HG02610 (cell line): ENCODE measurements around the gene ARHGEF16.

Experiments used
- ATAC-seq: cut with Tn5 transposase; IDR thresholded peaks from one replicate; pipeline ENCODE4 v1.9.1; 2021; ENCODE audit warnings: mild to moderate bottlenecking, moderate library complexity; ENCODE audit not compliant: unreplicated experiment

Gene ARHGEF16

DNA sequence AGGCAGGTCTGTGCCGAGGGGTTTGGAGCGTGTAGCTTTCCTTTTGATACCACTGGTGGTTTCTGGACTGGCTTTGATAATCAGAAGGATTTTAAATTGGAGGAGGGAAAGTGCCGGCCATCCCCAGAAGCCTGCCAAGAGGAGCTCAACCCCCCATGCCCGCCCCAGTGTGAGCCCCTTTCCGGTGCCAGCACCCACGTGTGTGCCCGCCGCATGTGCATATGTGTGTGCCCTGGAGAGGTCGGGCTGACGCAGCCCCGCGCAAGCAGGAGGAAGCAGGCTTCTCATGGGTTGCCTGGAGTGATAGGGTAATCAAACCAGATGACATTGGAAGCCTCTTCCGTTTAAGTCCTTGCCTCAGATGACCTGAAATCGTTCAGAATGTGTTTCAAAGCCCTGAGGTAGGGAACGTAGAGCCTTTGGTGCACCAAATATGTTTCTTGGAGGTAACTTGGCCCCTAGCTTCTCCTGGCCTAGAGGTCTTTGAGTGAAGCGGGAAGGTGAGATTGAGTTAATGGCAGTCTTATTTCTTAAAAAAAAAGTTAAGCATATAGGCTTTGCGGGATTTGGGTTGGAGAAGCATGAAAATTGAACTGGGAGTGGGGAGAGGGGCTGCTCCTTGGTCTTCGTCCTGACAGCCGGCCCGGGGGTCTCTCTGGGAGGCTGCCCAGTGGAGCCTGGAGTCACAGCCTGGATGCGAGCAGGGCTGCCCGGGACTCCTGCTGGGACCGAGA, 34.1 kb upstream of the ARHGEF16 start:
- ATAC-seq: no peak

DNA sequence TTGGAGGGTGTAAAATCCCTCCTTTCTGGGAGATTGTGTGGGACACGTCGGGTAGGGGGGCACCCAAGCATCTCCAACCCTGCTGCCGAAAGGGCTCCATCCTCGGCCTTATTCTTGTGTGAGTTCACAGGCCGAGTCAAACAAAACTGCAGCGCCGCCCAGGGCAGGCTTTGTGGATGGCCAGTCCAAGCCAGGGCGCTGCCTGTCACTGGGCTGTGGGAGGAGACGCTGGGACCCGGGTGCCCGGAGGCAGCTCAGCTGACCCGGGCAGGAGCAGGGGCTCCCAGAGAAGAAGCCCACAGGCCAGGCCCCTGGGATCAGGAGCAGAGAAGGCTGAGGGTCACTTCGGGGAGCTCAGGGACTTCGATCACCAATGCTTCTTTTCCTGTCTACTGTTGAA, 31.8 kb upstream of the ARHGEF16 start:
- no peak for ATAC-seq

GRCh38 chr1:3423245-3423829, 31.1 kb upstream of the ARHGEF16 start:
- ATAC-seq: no peak

DNA sequence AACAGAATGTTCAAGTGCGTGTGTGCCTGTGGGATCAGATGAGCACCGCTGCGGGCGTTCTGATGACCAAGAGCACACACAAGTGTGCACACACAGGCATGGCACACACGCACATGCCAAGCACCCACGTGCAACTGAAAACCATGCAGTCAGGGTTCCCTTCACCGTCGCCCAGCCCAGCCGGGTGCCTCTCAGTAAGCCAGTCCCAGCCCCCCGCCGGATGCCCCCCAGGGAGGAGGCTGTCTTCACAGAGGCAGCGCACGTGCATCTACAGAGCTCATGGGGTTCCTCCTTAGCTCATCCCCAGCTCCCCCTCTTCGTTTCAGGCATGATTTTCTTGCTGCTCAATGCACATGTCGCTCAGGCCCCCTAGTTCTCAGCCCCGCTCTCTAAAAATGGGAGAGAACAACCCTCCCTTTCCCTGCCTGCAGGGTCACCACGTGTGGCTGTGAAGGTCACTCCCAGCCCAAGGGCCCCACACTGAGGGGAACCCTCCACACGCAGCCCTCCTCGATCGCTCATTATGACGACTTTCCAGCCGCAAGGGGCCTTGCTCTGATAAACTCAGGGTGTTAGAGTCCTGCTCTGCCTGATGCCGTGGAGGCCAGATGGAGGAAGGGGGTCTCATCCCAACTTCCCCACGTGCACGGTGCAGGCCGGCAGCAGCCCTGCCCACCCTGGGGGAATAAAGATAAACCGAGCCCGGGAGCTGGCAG, 30.4 kb upstream of the ARHGEF16 start:
- no peak for ATAC-seq

- no peak for ATAC-seq
Observed at GRCh38 chr1:3425486-3426215, 28.8 kb upstream of the ARHGEF16 start.

DNA sequence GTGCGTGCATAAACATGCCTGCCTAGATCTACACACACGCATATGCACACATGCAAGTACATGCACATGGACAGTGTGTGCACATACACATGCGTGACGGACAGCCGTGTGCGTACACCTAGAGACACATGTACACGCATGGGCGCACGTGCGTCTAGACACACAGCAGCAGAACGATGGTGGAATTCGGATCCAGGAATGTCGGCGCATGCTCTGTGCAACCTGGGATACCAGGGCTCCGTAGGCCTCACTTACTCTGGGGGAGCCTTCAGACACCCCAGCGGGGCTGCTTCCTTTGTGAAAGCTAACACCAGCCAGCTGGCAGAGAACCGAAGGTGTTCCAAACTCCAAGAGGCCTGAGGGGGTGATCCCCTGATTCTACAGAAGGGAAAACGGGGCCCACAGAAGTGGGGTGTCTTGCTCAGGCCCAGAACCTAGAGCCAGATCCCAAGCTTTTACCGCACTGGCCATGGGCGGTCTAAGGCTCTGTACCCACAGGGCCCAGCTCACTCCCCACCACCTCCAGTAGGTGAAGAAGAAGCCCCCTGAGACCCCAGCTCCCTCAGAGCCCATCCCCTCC, 27.4 kb upstream of the ARHGEF16 start:
- ATAC-seq: no peak

DNA sequence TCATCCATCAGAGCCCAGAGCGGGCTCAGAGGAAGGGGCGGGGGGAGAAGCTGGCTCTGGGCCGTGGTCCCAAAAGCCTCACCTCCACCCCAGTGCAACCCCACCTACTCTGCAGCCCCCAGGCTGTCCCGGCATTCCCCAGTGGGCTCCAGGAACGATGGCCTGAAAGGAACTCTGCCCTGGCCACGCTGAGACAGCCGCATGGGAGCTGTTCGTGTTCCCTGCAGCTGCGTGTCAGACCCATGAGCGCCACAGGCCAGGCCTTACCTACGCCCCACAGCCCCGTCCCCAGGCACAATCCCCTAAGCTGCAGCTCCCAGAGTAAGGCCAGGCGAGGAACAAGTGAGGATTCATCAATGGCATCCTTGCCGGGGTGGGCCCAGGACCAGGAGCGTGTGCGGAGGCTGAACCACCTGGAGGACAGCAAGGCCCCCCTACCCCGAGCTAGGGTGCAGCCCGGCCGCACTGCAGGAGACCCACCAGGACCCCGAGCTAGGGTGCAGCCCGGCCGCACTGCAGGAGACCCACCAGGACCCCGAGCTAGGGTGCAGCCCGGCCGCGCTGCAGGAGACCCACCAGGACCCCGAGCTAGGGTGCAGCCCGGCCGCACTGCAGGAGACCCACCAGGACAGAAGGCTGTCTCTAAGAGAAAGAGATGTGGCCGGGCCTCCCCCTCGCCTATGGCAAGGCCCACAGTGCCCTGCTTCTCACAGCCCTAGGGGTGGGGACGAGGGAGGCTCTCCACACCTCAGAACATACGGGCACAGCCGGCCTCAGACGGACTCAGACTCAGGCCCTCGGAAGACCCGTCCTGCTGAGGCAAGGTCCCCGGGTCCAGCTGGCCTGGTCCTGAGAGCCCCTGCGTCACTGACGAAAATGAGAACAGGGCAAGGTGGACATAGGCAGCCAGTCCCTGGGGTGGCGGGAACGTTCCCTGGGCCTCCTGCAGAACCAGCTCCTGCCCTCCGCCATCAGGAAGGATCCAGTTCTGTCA, 26.5 kb upstream of the ARHGEF16 start:
- no peak for ATAC-seq

DNA sequence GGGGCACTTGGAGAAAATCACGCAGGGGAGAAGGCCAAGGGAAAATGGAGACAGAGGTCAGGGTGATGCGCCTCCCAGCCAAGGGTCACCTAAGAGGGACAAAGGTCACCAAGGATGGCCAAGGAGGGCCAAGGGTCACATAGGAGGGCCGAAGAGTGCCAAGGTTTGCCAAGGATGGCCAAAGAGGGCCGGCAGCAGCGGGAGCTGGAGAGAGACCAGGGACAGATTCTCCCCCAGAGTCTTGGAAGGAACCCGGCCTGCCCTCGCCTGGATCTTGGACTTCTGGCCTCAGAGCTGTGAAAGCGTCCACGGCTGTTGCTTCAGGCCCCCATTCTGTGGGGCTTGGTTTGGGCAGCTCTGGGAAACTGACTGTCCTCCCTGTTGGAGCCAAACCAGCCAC, 25.6 kb upstream of the ARHGEF16 start:
- ATAC-seq: no peak

DNA sequence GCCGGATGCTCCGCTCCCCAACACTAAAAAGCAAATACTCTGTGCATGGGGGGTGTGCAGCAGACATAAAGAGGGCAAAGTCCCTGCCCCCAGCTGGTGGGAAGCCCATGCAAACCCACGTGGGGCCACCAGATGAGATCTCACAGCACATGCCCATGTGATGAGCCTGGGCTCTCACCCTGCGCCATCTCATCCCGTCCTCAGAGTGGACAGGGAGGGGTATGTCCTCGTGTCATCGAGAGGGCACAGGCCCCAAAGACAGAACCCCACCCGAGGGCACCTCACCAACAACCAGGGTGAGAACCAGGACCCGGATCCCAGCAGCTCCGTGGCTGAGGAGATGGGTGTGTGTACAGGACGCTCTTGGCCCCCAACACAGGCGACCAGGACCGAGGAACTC, 25.1 kb upstream of the ARHGEF16 start:
- ATAC-seq: no peak

GRCh38 chr1:3429766-3430165, 24.7 kb upstream of the ARHGEF16 start:
- ATAC-seq: no peak

DNA sequence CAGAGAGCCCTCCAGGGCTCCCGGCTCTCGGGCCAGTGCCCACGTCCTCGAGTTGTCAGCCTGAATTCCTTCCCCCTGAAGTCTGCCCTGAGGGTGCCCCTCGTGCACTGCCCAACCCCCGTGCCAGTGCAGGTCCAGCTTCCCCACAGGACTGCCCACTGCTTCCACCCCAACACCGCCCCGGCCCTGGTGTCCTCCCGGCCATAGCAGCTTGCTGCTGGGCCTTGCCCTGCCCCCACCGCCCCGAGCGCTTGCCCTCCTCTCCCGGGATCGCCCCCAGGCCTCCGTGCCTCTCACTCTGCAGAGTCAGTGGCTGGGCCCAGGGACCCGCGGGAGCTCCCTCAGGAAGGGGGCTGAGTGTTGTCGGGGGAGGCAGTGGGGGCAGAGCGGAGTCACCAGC, 24.1 kb upstream of the ARHGEF16 start:
- ATAC-seq: no peak

DNA sequence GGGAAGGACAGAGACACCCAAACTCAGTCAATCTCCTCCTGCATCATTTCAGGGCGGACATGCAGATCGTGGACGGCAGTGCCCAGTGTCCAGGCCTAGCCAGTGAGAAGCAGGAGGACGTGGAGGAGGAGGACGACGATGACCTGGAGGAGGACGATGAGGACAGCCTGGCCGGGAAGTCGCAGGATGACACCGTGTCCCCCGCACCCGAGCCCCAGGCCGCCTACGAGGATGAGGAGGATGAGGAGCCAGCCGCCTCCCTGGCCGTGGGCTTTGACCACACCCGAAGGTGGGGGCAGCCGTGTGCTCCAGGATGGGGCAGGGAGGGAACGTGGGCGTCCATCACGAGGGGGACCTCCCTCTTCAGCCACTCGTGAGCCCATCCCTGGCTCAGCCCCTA, 23.6 kb upstream of the ARHGEF16 start:
- no peak for ATAC-seq

GRCh38 chr1:3431266-3431665, 23.2 kb upstream of the ARHGEF16 start:
- no peak for ATAC-seq

- ATAC-seq: no peak
Observed at GRCh38 chr1:3431686-3432085, 22.8 kb upstream of the ARHGEF16 start.

DNA sequence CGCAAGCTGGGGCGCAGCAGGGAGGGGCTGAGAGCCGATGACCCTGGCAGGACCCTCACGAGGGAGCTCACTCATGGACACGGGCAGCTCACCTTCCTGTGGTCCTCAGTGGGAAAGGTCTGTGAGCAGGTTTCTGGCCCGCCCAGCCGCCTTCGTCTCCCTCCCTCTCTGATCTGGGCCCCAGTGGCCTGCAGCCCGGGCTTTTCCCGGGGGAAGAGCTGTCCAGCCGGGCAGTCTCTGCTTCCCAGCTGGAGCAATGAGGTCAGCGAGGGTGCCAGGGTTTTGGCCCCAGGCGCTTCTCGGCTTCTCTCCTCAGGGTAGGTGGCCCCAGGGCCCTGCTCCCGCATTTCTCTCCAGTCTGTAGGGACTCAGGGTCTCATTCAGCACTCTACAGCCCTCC, 22.2 kb upstream of the ARHGEF16 start:
- ATAC-seq: no peak

DNA sequence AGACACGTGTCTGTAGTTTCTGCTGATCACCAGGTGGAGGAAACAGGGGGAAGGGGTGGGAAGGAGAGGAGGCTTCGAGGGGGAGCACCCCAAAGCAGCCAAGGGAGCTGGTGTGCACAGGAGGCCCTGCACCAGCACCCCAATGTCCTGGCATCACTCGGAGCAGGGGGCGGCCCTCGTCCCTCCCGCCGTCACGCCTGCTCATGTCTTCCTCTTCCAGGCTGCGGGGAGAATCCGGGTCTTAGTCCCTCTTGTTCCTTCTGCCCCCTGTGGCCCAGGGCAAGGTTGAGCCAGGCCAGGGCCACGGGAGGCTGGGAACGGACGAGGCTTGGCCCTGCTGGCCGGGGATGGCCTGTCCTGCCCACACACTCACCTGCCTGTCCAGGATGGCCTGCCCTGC, 21.4 kb upstream of the ARHGEF16 start:
- ATAC-seq: no peak

GRCh38 chr1:3433596-3434320, 20.7 kb upstream of the ARHGEF16 start:
- ATAC-seq: no peak

DNA sequence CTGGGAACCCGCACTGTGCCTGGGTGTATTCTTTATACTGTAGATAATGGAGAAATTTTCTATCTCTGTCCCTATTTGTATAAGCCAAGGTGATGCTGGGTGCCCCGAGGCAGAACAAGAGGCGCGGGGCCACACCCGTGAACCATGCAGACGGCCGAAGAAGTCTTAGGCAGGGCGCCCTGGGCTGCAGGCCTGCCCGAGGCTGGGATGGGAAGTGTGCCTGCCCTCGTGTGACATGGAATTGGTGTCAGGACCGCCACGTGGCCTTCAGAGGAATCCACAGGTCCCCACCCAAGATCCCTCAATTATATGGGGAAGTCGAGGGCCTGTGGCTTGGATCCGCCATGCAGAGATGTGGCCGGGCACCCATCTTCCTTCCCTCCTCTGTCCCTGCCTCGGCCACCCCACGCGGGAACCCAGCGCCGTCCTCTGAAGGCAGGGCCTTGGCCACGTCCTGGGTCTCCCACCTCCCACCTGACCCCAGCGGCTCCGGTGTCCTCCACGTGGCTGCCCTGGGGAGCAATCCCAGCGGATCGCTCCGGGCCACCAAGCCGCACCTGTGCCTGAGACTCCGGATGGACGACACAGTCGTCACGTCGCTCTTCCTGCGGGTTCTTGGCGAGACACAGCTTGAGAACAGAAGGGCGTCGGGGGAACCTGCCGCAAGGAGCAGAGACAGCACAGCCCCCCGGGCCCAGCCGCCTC, 19.9 kb upstream of the ARHGEF16 start:
- ATAC-seq: no peak

- ATAC-seq: no peak
Observed at GRCh38 chr1:3435666-3436065, 18.8 kb upstream of the ARHGEF16 start.
